HG02759 (cell line): ENCODE results near the gene NDUFS6.
"Not testable (repeated sequence)": the region's sequence is repeated elsewhere in the genome, so short reads cannot be mapped to it uniquely, and the experiment has no call there.

Experiments used
- ATAC-seq: cut with Tn5 transposase; IDR thresholded peaks from one replicate; pipeline ENCODE4 v1.9.1; 2021; ENCODE audit warnings: mild to moderate bottlenecking, moderate library complexity; ENCODE audit not compliant: unreplicated experiment

Gene NDUFS6

DNA sequence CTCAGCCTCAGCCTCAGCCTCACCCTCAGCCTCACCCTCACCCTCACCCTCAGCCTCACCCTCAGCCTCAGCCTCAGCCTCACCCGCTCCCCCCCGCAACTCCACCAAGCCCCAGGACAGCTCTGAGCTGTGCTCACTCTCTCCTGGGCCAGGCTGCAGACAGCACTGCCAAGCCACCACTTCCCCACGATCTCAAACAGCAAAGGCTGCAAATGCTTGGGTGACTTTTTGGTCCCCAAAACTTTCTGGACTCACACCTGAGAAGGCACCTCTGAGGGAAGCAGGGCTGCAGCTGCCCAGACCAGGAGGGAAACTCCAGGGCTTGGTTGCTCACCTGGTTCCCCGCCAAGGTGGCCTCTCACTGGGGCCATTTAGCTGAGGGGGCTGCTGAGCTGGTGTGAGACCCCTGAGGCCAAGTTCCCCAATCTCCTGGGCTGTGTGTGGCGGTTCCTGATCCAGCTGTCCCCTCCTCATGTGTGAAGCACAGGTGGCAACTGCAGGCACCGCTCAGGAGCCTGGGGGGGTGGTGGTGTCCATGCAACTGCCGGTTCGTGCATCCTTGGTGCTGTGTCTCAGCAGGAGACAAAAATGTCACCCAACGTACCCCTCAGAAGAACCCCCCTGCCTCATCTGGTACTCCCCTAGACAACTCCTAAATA is 19.4 kb upstream of the NDUFS6 start:
- peak; percentile 2 for ATAC-seq

GRCh38 chr5:1782385-1783215 is 18.6 kb upstream of the NDUFS6 start:
- peak; percentile 20 for ATAC-seq

DNA sequence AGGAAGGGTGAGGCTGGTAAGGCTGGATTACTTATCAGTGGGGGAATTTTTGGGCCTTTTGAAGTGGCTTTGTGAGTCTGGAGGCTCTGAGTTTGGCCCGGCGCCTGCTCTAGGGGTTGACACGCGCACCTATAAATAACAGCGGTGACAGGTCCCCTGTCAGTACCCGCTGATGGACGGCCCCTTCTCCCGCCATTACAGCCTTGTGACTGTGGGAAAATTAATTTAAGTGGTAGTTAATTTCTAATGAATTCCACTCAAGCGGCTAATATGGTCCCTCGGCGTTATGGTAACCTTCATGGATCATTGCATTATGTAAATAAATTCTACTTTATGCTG is 18.0 kb upstream of the NDUFS6 start:
- ATAC-seq: peak; percentile 92

DNA sequence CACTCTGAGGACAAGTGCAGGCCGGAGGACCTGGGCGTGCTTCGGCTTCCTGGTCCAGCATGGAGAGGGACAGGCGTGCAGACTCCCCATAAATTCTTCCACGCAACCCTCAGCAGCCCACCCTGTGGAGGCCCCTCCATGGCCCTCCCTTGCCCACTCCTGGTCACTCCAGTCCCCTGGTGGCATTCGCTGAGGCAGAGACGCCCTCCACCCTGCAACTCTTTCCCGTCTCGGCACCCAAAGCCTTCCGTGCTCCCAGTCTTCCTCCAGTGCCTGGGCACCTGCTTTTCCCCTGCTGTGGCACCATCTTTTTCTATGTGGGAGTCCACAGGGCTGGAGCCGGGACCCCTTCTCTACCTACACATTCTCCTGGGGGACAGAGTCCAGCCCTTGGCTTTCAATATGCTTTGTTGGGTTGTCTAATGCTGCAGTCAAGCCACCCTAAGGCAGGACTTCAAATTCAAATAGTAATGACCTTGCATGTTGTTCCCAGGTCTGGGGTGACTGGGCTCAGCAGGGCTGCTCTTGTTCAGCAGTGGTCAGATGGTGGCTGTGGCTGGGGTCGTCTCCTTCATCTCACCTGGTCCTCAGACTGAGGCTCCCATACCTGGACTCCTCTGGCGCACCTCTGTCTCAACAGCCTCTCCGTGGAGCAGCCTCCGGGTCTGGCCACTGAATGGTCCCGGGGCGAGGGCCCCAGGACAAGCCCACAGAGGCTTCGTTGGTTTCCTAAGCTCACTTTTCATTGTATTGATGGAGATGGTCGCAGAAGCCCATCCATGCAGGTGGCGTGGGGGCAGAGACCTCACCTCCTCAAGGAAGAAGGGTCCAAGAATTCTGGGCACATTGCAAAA is 16.8 kb upstream of the NDUFS6 start:
- no peak for ATAC-seq

DNA sequence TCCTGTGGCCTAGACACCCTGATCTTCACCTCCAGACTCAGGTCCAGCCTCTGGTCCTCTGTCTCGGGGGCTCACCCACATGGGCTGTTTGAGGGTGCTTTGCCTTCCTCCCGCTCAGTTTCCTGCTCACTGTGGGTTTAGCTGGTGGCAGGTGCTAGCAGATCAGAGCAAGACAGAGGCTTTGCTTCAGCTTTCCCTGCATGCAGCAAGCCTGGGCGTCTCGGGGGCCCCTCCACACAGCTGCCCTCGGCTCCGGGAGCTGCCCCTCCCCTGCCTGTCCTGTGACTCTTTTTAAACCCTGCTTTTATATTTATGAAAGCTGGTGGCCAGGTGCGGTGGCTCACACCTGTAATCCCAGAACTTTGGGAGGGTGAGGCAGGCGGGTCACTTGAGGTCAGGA is 16.1 kb upstream of the NDUFS6 start:
- no peak for ATAC-seq

DNA sequence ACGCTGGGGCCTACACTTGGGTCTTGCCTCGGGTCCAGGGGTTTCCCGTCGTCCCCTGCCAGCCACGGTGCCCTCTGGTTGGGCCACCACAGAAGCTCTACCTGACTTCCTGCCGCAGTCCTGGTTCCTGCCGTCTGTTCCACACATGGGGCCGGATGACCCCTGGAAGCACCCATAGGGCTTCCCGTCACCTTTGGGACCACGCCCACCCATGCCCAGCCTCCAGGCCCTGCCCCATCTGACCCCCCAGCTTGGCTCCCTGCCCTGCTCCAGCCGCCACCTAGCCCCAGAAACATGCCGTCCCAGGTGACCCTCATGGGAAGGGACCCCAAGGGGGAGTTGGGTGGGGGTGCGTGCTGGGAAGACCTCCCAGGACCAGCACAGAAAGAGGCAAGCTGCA is 15.2 kb upstream of the NDUFS6 start:
- ATAC-seq: no peak

- no peak for ATAC-seq
Measured at GRCh38 chr5:1786621-1787471, 14.4 kb upstream of the NDUFS6 start.

GRCh38 chr5:1787472-1788047 is 13.6 kb upstream of the NDUFS6 start:
- ATAC-seq: no peak

DNA sequence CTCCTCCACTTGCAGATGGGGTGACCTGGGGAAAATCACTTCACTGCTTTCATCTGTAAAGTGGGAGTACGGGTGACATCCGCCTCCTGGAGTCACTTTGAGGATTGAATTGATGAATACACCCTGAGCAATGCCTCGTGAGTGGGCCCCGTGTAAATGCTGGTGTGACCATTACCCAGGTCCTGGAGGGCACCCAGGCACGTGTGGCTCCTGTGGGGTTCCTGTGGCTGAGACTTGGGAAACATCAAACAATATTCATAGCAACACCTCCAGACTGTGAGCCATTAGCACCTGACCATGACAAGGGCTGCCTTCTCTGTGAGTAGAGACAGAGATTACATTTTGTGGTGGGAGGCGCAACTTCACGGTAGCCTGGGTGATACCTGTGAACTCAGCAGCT is 13.0 kb upstream of the NDUFS6 start:
- no peak for ATAC-seq

DNA sequence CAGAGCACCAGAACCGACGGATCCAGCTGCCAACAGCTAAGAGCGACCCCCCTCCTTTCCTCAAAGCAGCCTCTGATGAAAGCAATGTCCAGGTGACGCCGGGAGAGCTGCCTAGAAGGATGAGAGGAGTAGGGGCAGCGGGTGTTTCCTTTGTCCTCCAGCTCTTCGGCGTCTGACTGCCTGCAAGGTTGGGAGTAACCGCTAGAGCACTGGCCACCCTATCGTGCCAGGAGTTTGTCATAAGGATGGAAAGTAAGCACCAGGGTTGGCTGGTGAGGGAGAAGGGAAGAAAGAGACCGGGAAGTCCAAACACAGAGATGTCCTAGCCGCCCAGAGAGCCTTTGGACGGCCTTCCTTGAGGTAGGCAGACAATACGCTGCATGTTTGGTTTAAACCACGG is 12.4 kb upstream of the NDUFS6 start:
- no peak for ATAC-seq

DNA sequence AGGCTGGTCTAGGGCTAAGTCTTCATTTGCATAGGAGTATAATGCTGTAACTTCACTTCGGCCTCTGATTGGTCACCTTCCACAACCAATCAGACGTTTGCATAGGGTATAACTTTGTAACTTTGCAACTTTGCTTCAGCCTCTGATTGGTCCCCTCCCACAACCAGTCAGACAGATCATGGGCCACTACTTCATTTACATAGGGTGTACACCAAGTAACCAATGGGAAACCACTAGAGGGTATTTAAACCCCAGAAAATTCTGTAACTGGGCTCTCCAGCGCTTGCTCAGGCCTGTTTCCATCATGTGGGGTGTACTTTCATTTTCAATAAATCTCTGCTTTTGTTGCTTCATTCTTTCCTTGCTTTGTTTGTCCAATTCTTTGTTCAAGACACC is 11.8 kb upstream of the NDUFS6 start:
- ATAC-seq: not testable (repeated sequence)

DNA sequence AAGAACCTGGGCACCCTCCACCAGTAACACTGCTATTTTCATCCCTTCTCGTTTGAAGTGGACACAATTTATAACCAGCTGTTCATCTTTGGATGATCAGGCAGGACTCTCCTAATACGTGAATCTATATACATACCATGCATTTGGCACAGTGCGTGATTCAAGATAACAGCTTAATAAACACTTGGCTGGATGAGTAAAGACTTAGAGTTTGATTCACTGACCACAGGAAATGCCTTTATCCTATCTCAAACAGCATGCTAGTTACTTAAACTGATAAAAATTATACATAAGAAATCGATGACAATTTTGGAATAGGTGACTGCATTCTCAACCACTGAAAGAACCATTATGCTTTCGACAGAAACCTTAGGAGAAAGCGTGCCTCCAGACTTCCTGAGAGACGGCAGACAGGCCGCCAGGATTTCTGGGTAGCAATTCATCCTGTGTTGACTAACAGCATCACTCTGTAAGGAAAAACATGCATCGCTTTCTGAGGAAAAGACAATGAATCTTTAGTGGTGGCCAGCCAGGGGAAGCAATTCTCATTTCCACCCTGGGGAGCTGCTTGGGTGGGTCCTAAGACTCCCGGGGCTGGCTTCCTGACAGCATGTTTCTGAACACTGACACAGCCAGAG is 11.3 kb upstream of the NDUFS6 start:
- no peak for ATAC-seq

GRCh38 chr5:1791176-1791575 is 10.0 kb upstream of the NDUFS6 start:
- no peak for ATAC-seq

GRCh38 chr5:1792842-1793266 is 8.4 kb upstream of the NDUFS6 start:
- ATAC-seq: peak; percentile 94

GRCh38 chr5:1793301-1793740 is 7.9 kb upstream of the NDUFS6 start:
- ATAC-seq: no peak

- ATAC-seq: no peak
Measured at GRCh38 chr5:1793966-1794900, 7.0 kb upstream of the NDUFS6 start.

- no peak for ATAC-seq
Measured at GRCh38 chr5:1794901-1795290, 6.3 kb upstream of the NDUFS6 start.

DNA sequence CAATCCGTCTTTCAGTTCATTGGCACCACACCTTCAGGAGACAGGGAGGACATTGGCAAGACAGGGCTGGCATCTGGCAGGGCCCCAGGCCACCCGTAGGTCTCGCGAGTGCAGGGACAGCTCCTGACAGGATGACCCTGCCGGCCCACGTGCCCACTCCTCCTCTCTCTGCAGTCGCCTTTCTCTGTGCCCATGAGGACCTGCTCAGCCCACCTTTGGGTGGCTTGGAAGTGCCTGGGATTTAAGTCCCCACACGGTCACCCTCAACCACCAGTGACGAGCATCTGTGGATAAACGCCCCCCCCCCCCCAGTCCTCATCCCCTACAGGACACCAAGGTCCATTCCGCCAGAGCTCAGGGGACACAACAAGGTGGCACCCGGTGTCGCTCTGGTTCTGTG is 5.7 kb upstream of the NDUFS6 start:
- no peak for ATAC-seq

GRCh38 chr5:1795931-1796330 is 5.3 kb upstream of the NDUFS6 start:
- no peak for ATAC-seq
